Uterus (tissue), 4 donors: Measurements from ENCODE around the gene BCL11B. TPM values are rescaled to one million over a fixed set of nuclear protein-coding genes. Genes with fewer than 3 reads are reported as not detected.

Experiments used
- DNase-seq, 2 donors: peaks; one replicate each; pipeline ENCODE4 v3.0.0-alpha.2; 2019 to 2020
- H3K27ac ChIP-seq, 2 donors: fragments of 200-600 bp; sonication (generic); 1 replicate in 1 of 2; 2 replicates in 1 of 2; pipeline ENCODE4 v1.5.1; 2016 to 2018
- H3K27me3 ChIP-seq, 2 donors: fragments of 200-600 bp; sonication (generic); one replicate each; pipeline ENCODE4 v1.5.1; 2018 to 2019; ENCODE audit warnings: control low read depth in 1 of 2
- H3K36me3 ChIP-seq, 2 donors: fragments of 200-600 bp; sonication (generic); one replicate each; pipeline ENCODE4 v1.5.1; 2019; ENCODE audit warnings: control low read depth in 1 of 2
- H3K4me1 ChIP-seq, 2 donors: fragments of 200-600 bp; sonication (generic); one replicate each; pipeline ENCODE4 v1.5.1; 2018 to 2019; ENCODE audit warnings: control low read depth in 1 of 2
- H3K4me3 ChIP-seq, 2 donors: fragments of 200-600 bp; sonication (generic); 1 replicate in 1 of 2; 2 replicates in 1 of 2; pipeline ENCODE4 v1.5.1; 2018 to 2019; ENCODE audit warnings: mild to moderate bottlenecking in 1 of 2
- H3K9me3 ChIP-seq, 2 donors: fragments of 200-600 bp; sonication (generic); one replicate each; pipeline ENCODE4 v1.5.1; 2019; ENCODE audit warnings: control low read depth in 1 of 2
- CTCF ChIP-seq, 4 experiments: fragments of 200-600 bp in 2 of 4; fragments of 450-650 bp in 2 of 4; sonication (generic) in 2 of 4; IDR thresholded peaks; one replicate each; pipeline ENCODE4 v1.5.1; 2016 to 2019; ENCODE audit warnings: antibody characterized with exemption in 4 of 4, mild to moderate bottlenecking in 2 of 4, moderate library complexity in 1 of 4
- POLR2A ChIP-seq, 2 donors: fragments of 450-650 bp; IDR thresholded peaks; one replicate each; pipeline ENCODE4 v1.6.1; 2016; ENCODE audit warnings: antibody characterized with exemption in 2 of 2, mild to moderate bottlenecking in 1 of 2, moderate library complexity in 1 of 2
- intact Hi-C: fragments of 100-400 bp; cut with DNase I; formaldehyde crosslinking; loops from one replicate; pipeline ENCODE4 v1.15.1; 2023; ENCODE audit warnings: low total_unique reads
- total RNA-seq, 4 donors: library from RNA; depleted of rRNA in 3 of 4; stranded (reverse); fragments of >200 nt in 3 of 4; gene quantifications; one replicate each; pipeline versions ENCODE4 v1.1.0 to v1.2.4, GENCODE V29; 2014 to 2023
- donor health status: DM: yes; HTN: yes; CAD: no.

Gene BCL11B
- total RNA-seq, 4 donors from 2014 or later = 0.29 to 0.55 (median 0.46) TPM; not detected in 1

GRCh38 chr14:99263564-99264330 is 8.2 kb downstream of the BCL11B start:
- H3K9me3 ChIP-seq = no peaks in the 10 kb centered on the region
- DNase-seq = no peak
- intact Hi-C loops = no loop called here
- no peaks in the 10 kb centered on the region for H3K4me1 ChIP-seq
- no peak overlapping the region for H3K4me3 ChIP-seq
- TF ChIP-seq CTCF (IDR thresholded peaks at IDR 0.05) (no peak), POLR2A (IDR thresholded peaks at IDR 0.05) (no peak)
- H3K27ac ChIP-seq = no peak overlapping the region
- peaks cover 5 to 18% of the 10 kb centered on the region in 2 donors for H3K27me3 ChIP-seq
- no peaks in the 10 kb centered on the region for H3K36me3 ChIP-seq

- no peaks in the 10 kb centered on the region for H3K36me3 ChIP-seq
- H3K27me3 ChIP-seq = peaks cover 5 to 11% of the 10 kb centered on the region in 2 donors
- no peak for TF ChIP-seq CTCF (IDR thresholded peaks at IDR 0.05)
- no peak for TF ChIP-seq POLR2A (IDR thresholded peaks at IDR 0.05)
- H3K4me1 ChIP-seq = peaks cover 0 to 7% of the 10 kb centered on the region in 2 donors
- no peak overlapping the region for H3K27ac ChIP-seq
- H3K9me3 ChIP-seq = no peaks in the 10 kb centered on the region
- intact Hi-C loops = no loop called here
- DNase-seq = no peak
- H3K4me3 ChIP-seq = no peak overlapping the region
Observed at GRCh38 chr14:99262977-99263448, 9.0 kb downstream of the BCL11B start.

DNA sequence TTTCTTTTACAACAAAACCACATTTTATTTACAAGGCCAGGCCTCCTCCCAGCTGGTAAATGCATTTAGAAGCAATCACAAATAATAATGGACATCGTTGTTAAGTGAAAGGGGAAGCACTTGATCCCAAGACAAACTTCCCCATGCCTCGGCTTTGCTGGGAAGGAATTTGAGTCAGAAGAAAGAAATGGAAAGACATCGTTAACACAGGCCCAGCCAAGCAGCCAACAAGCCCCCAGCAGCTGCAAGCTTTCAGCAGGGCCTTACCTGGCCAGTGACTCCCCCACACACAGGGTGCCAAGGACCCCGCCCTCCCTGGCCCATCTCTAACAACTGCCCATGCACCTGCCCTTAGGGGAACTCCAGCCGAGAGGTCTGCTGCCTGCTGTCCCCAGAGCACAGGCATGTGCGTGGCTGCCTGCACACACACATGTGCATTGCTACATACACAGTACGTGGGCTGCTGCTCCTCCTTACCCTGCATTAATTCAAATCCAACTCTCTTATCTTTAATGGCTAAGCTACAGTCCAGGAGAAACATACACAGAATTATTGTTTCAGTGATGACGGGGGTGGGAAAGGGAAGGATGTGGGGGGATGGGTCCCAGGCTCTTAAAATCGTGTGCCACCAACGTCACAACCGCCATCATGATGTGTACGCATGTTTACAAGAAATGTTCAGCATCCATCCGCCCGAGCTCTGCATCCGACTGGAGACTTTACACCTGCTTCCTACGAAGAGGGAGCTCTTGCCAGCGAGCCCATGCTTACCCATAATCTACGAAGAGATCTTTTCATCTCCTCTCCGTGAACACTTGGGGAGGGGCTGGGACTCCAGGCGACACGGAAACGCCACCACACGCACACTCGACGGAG is 9.8 kb downstream of the BCL11B start:
- Histone ChIP-seq H3K36me3 (no peaks in the 10 kb centered on the region), H3K27ac (no peak overlapping the region), H3K4me1 (peaks cover 3 to 8% of the 10 kb centered on the region in 2 donors), H3K4me3 (no peak overlapping the region), H3K9me3 (no peaks in the 10 kb centered on the region), H3K27me3 (peaks cover 4 to 5% of the 10 kb centered on the region in 2 donors)
- no peak for DNase-seq
- no peak for TF ChIP-seq POLR2A (IDR thresholded peaks at IDR 0.05)
- no peak for TF ChIP-seq CTCF (IDR thresholded peaks at IDR 0.05)
- intact Hi-C loops = no loop called here

DNA sequence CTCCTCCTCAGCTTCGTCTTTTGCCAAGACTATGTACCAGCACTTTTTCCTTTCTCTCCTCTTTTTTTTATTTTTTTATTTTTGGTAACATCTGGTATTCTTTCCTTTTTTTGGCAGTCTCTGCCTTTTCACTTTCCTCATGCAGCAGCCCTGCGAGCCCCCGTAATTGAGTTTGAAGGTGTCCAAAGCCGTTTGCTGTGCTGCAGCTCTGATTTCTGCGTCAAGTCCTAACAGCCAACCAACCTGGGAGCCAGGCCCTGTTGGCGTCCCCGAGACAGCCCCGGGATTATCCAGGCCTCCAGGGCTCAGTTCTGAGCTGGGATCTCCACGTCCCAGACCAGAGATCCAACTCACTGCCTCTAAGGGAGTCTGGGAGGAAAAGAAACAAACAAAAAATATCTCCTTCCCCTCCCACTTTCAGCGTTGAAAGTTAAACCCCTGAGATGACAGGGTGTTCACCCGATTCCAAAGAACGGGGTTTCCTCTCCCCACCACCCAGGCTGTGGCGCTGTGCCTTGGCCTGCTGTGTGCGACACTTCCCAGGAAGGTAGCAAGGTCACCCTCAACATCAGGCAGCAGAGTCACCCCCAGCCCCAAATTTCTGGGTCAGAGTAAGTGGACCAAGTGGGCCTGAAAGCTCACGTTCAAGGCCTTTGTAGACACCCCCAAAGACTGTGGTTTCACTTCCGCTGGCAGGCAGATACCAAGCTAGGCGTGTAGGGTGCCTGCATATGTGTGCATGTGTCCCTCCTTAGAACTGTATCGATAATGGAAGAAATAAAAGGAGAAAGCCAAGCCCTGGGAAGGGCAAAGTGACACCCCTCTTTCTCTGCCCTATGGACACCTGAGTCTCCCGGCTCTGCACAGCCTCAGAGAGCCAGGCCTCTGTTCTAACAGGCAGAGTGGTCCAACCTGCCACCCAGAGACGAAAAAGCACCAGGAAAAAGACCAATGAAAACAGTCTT is 11.1 kb downstream of the BCL11B start:
- no peaks in the 10 kb centered on the region for H3K27me3 ChIP-seq
- no peaks in the 10 kb centered on the region for H3K36me3 ChIP-seq
- H3K9me3 ChIP-seq = no peaks in the 10 kb centered on the region
- intact Hi-C loops = no loop called here
- H3K27ac ChIP-seq = no peak overlapping the region
- no peak for DNase-seq
- H3K4me3 ChIP-seq = no peak overlapping the region
- TF ChIP-seq POLR2A (IDR thresholded peaks at IDR 0.05) (no peak), CTCF (IDR thresholded peaks at IDR 0.05) (no peak)
- peaks cover 3 to 8% of the 10 kb centered on the region in 2 donors for H3K4me1 ChIP-seq
